SU-DHL-6 (cell line): ENCODE data around the gene MAIP1.

Source experiments
- EZH2phosphoT487 ChIP-seq: fragments of 200-600 bp; sonication (generic), shearing (Covaris generic); conservative IDR thresholded peaks from 2 replicates; pipeline ENCODE4 v1.6.1; 2018; ENCODE audit warnings: mild to moderate bottlenecking, antibody characterized with exemption, low read length, moderate library complexity, mixed read lengths
- TF ChIP-seq, protein P1 (sequence below): fragments of 200-600 bp; sonication (generic); IDR thresholded peaks from one replicate; pipeline ENCODE4 v1.5.1; 2017; ENCODE audit warnings: antibody characterized with exemption, mild to moderate bottlenecking, low read length, moderate library complexity; ENCODE audit not compliant: insufficient read depth, poor library complexity, severe bottlenecking

DNA sequence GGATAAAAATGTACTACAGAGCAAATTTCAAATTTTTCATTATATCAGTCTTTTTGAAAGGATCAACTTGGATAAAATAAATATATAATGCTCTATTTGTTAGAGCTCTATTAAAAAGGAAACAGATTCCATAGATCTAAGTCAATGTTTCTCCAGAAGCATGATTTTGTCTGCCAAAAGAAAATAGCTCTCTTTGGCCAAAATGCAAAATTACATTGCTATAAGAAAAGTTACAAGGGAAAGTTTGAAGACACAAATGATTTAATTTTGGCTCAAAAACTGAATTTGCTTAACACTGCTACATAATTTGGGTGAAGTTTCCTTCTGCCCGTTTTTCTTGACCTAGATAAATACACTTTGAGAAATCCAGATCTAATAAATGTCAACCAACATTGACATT, 28.6 kb upstream of the MAIP1 start:
- TF ChIP-seq, protein P1, sequence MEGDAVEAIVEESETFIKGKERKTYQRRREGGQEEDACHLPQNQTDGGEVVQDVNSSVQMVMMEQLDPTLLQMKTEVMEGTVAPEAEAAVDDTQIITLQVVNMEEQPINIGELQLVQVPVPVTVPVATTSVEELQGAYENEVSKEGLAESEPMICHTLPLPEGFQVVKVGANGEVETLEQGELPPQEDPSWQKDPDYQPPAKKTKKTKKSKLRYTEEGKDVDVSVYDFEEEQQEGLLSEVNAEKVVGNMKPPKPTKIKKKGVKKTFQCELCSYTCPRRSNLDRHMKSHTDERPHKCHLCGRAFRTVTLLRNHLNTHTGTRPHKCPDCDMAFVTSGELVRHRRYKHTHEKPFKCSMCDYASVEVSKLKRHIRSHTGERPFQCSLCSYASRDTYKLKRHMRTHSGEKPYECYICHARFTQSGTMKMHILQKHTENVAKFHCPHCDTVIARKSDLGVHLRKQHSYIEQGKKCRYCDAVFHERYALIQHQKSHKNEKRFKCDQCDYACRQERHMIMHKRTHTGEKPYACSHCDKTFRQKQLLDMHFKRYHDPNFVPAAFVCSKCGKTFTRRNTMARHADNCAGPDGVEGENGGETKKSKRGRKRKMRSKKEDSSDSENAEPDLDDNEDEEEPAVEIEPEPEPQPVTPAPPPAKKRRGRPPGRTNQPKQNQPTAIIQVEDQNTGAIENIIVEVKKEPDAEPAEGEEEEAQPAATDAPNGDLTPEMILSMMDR, result no peak
- TF ChIP-seq EZH2phosphoT487, result no peak
